Measurements from ENCODE around the gene DYSF.

- TF ChIP-seq CTCF (conservative IDR thresholded peaks at IDR 0.05) (no peak), ZFX (IDR thresholded peaks at IDR 0.05) (no peak)
Measured at GRCh38 chr2:71671895-71672825, 218.8 kb downstream of the DYSF start.

All from C4-2B (cell line).